H1 (cell line): ENCODE data around the gene RELA. TPM values are rescaled to one million over a fixed set of nuclear protein-coding genes. Genes with fewer than 3 reads are reported as not detected.

Source experiments
- CBX5 ChIP-seq: fragments of 300-800, 300-1000 bp; sonication (generic); IDR thresholded peaks from 2 replicates; pipeline ENCODE4 v1.7.1; 2016; ENCODE audit warnings: antibody characterized with exemption, low read length, low read depth
- POLR2A ChIP-seq, 2 experiments: IDR thresholded peaks; 1 replicate in 1 of 2; 2 replicates in 1 of 2; pipeline ENCODE4 v1.6.1; 2011; ENCODE audit warnings: low read depth in 2 of 2, low read length in 2 of 2, mild to moderate bottlenecking in 2 of 2; ENCODE audit errors: control extremely low read depth in 1 of 2
- SIN3A ChIP-seq, 2 experiments: IDR thresholded peaks in 1 of 2; conservative IDR thresholded peaks in 1 of 2; 2 replicates each; pipeline ENCODE4 v1.6.1; 2011 to 2012; ENCODE audit warnings: low read length in 2 of 2, improper control_type of control experiment in 1 of 2, low read depth in 1 of 2, mild to moderate bottlenecking in 1 of 2
- SUZ12 ChIP-seq: fragments of 200-600 bp; sonication (generic); IDR thresholded peaks from 2 replicates; pipeline ENCODE4 v1.6.1; 2012; ENCODE audit warnings: mild to moderate bottlenecking, inconsistent platforms, low read length, moderate library complexity, mixed read lengths
- polyA plus RNA-seq, 7 experiments: library from polyadenylated mRNA; depleted of rRNA in 3 of 7; stranded (reverse) in 5 of 7; unstranded in 2 of 7; fragments of >200 nt in 5 of 7; fragments of 200-250 nt in 2 of 7; gene quantifications; 1 replicate in 5 of 7; 2 replicates in 1 of 7; 4 replicates in 1 of 7; pipeline versions ENCODE4 v1.2.1 to v1.2.3, GENCODE V29; 2011 to 2013; ENCODE audit warnings: missing spikeins in 2 of 7, mixed read lengths in 2 of 7
- total RNA-seq: library from RNA; stranded (reverse); fragmentation: NEBNext Ultra II Directional; extraction: Animal tissue kit (Norgen Biotek cat#: 25700); gene quantifications from 2 replicates; pipeline ENCODE4 v1.2.1, GENCODE V29; 2021

Gene RELA
- total and polyA plus RNA-seq, 2 of the 8 experiments (the other 6 are each of a cell fraction or from before 2014, with no cell fraction given): 21.9 to 27.5 TPM

- TF ChIP-seq SIN3A (conservative IDR thresholded peaks at IDR 0.05 in 1 of 2, IDR thresholded peaks at IDR 0.05 in 1 of 2; ENCODE audit: low read depth in 1 of 2, low read length in 2 of 2): peak in 1 of 2 experiments; percentile 53; a peak in 2 of 4 replicates
- TF ChIP-seq POLR2A (IDR thresholded peaks at IDR 0.05; ENCODE audit: control extremely low read depth in 1 of 2, low read depth in 2 of 2, low read length in 2 of 2): no peak
- TF ChIP-seq SUZ12: no peak
- TF ChIP-seq CBX5: no peak
Observed at GRCh38 chr11:65653229-65654225, 9.2 kb downstream of the RELA start (continued).
